Body of pancreas (tissue), 4 donors: ENCODE data around the gene VASH1. TPM values are rescaled to one million over a fixed set of nuclear protein-coding genes. Genes with fewer than 3 reads are reported as not detected.
"Not testable (repeated sequence)": the region's sequence is repeated elsewhere in the genome, so short reads cannot be mapped to it uniquely, and the experiment has no call there.

Source experiments
- ATAC-seq: fragments of 150-250 bp; one replicate; pipeline ENCODE4 v1.9.1; 2016
- DNase-seq, 4 donors: peaks; one replicate each; pipeline ENCODE4 v3.0.0-alpha.2; 2019
- H3K27ac ChIP-seq, 4 donors: fragments of 200-600 bp; sonication (generic); 1 replicate in 3 of 4; 2 replicates in 1 of 4; pipeline versions ENCODE4 v1.5.1 to v1.6.1; 2016 to 2019; ENCODE audit warnings: mild to moderate bottlenecking in 1 of 4, mixed read lengths in 1 of 4, moderate library complexity in 1 of 4
- H3K27me3 ChIP-seq, 2 donors: fragments of 200-600 bp; sonication (generic); one replicate each; pipeline ENCODE4 v1.6.0; 2016; ENCODE audit warnings: mild to moderate bottlenecking in 1 of 2
- H3K36me3 ChIP-seq, 2 donors: fragments of 200-600 bp; sonication (generic); replicated peaks in 1 of 2; 2 replicates each; pipeline ENCODE4 v1.5.1; 2016; ENCODE audit warnings: low read depth in 2 of 2; ENCODE audit not compliant: insufficient read depth in 1 of 2
- H3K4me1 ChIP-seq: fragments of 200-600 bp; sonication (generic); one replicate; pipeline ENCODE4 v1.6.0; 2016
- H3K4me3 ChIP-seq, 2 donors: fragments of 200-600 bp; sonication (generic); 1 replicate in 1 of 2; 2 replicates in 1 of 2; pipeline ENCODE4 v1.5.1; 2016 to 2019
- H3K9me3 ChIP-seq, 3 donors: fragments of 200-600 bp; sonication (generic); 1 replicate in 2 of 3; 2 replicates in 1 of 3; pipeline ENCODE4 v1.5.1; 2016
- CTCF ChIP-seq, 7 experiments: fragments of 450-650 bp in 4 of 7; fragments of 200-600 bp in 3 of 7; sonication (generic) in 3 of 7; IDR thresholded peaks; one replicate each; pipeline ENCODE4 v1.5.1; 2016 to 2019; ENCODE audit warnings: antibody characterized with exemption in 7 of 7
- POLR2A ChIP-seq, 3 donors: fragments of 450-650 bp; IDR thresholded peaks; one replicate each; pipeline ENCODE4 v1.6.1; 2016; ENCODE audit warnings: antibody characterized with exemption in 3 of 3, mild to moderate bottlenecking in 2 of 3
- WGBS, 2 donors: methylation state at CpG; one replicate each; pipeline ENCODE4 v1.1.5; 2017; 5-methylcytosine and 5-hydroxymethylcytosine counted together
- intact Hi-C: fragments of 100-400 bp; cut with DNase I; formaldehyde crosslinking; loops from one replicate; pipeline ENCODE4 v1.15.1; 2023
- total RNA-seq, 2 donors: library from RNA; depleted of rRNA; stranded (reverse); fragments of >200 nt; gene quantifications; one replicate each; pipeline ENCODE4 v1.1.0, GENCODE V29; 2016

VASH1 gene
- total RNA-seq, 2 donors from 2014 or later: 3.1 to 5.9 TPM

- Histone ChIP-seq H3K4me1 (no peaks in the 10 kb centered on the region), H3K27ac (no peak overlapping the region), H3K36me3 (no peaks in the 10 kb centered on the region), H3K27me3 (no peaks in the 10 kb centered on the region), H3K9me3 (no peaks in the 10 kb centered on the region), H3K4me3 (no peak overlapping the region)
- DNase-seq (no peak), ATAC-seq (no peak)
- intact Hi-C loops: no loop called here
- TF ChIP-seq POLR2A (IDR thresholded peaks at IDR 0.05) (no peak), CTCF (IDR thresholded peaks at IDR 0.05) (no peak)
- 61 to 65% methylated on average over 4 of the region's 4 CpGs for WGBS, 2 donors
Observed at GRCh38 chr14:76727384-76727783, 33.9 kb upstream of the VASH1 start.

DNA sequence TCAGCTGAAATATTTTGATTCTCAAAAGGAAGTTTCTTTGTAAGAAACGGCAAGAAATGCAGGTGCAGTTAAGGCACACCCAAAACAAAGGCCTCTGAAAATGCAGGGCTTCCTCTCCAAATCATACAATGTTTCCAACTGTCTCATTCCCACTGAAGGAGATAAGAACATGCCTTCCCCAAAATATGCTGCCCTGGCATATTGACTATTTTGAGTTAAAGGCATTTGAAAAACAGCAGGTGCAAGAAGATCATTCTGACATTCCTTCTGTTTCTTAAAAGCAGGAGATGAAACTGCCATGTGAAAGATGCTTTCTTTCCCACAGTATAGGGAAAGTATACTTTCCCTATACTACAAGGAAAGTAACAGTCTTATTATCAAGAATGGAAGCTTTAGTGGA is 33.4 kb upstream of the VASH1 start:
- no peak for DNase-seq
- no peaks in the 10 kb centered on the region for H3K27me3 ChIP-seq
- no peak for ATAC-seq
- H3K4me3 ChIP-seq: no peak overlapping the region
- TF ChIP-seq POLR2A (IDR thresholded peaks at IDR 0.05): no peak
- TF ChIP-seq CTCF (IDR thresholded peaks at IDR 0.05): no peak
- no peaks in the 10 kb centered on the region for H3K9me3 ChIP-seq
- H3K4me1 ChIP-seq: no peaks in the 10 kb centered on the region
- H3K27ac ChIP-seq: no peak overlapping the region
- intact Hi-C loops: no loop called here
- no peaks in the 10 kb centered on the region for H3K36me3 ChIP-seq
- WGBS, 2 donors: 69 to 93% methylated on average over 1 of the region's 1 CpG

DNA sequence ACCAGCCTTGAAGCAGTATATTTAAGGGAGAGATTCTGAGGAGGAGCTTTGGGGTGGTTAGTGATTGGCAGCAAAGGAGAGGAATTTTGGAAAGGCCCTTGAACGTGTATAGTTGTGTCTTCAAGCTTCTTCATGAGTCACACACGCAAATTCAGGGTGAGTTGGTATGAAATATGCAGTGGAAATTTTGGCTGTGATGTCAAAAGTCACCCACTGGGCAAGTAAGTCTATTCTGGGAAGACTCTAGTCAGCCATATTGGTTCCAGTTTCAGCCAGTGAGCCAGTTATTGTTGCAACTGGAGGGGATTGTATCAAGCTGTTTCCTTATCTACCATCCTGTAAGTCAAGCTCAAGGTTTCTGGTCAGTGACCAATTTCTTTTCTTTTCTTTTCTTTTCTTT is 32.0 kb upstream of the VASH1 start:
- Histone ChIP-seq H3K4me1 (no peaks in the 10 kb centered on the region), H3K27me3 (no peaks in the 10 kb centered on the region), H3K9me3 (no peaks in the 10 kb centered on the region), H3K27ac (no peak overlapping the region), H3K4me3 (no peak overlapping the region), H3K36me3 (no peaks in the 10 kb centered on the region)
- intact Hi-C loops: no loop called here
- no peak for ATAC-seq
- no peak for DNase-seq
- TF ChIP-seq POLR2A (IDR thresholded peaks at IDR 0.05): no peak
- no peak for TF ChIP-seq CTCF (IDR thresholded peaks at IDR 0.05)
- WGBS, 2 donors: 74 to 77% methylated on average over 2 of the region's 2 CpGs

DNA sequence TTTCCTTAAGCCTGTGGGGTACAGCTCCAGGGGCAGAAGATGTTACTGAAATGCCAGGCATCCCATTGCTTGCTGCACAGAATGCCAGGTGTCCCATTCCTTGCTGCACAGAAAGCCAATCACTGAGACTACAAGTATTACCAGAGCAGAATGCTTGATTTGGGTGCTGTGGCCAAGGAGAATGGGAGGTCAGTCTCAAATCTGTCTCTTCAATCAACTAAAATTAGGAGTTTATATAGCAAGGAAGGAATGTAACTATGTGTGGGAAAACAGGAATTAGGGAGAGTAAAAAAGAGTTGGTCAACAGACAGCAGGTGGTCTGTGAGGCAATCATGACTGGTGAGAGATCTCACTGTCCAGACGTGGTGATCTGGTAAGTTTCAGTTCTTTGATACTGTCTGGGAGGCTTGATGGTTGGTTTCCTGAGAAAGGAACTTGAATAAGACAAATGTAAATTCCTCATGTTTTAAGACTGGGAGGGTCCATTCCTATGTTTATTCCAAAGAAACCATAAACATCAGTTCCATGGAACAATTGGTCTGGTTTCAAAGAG is 31.2 kb upstream of the VASH1 start:
- H3K4me3 ChIP-seq: no peak overlapping the region
- ATAC-seq: no peak
- H3K27me3 ChIP-seq: no peaks in the 10 kb centered on the region
- intact Hi-C loops: no loop called here
- H3K36me3 ChIP-seq: no peaks in the 10 kb centered on the region
- peak in 1 of 4 donors; percentile 24 for DNase-seq
- no peaks in the 10 kb centered on the region for H3K4me1 ChIP-seq
- no peak overlapping the region for H3K27ac ChIP-seq
- H3K9me3 ChIP-seq: no peaks in the 10 kb centered on the region
- TF ChIP-seq CTCF (IDR thresholded peaks at IDR 0.05): no peak
- no peak for TF ChIP-seq POLR2A (IDR thresholded peaks at IDR 0.05)
- 32 to 55% methylated on average over 1 of the region's 1 CpG for WGBS, 2 donors

GRCh38 chr14:76734501-76734900 is 26.8 kb upstream of the VASH1 start:
- H3K4me1 ChIP-seq, ATAC-seq, H3K9me3 ChIP-seq, H3K27ac ChIP-seq, DNase-seq, intact Hi-C loops, H3K4me3 ChIP-seq, H3K27me3 ChIP-seq, H3K36me3 ChIP-seq: not testable (repeated sequence)
- 70 to 83% methylated on average over 2 to 5 of the region's 31 CpGs for WGBS, 2 donors
